NOMO-1 (cell line): ENCODE results near the gene HDAC4.
A peak's percentile ranks its signal among the peaks of the same experiment; 100 is the strongest.

Experiments used
- DNase-seq, 2 experiments: peaks; one replicate each; lab custom pipeline; 2025; ENCODE audit not compliant: unreplicated experiment in 2 of 2; lab: John Stamatoyannopoulos, UW

The HDAC4 gene

DNA sequence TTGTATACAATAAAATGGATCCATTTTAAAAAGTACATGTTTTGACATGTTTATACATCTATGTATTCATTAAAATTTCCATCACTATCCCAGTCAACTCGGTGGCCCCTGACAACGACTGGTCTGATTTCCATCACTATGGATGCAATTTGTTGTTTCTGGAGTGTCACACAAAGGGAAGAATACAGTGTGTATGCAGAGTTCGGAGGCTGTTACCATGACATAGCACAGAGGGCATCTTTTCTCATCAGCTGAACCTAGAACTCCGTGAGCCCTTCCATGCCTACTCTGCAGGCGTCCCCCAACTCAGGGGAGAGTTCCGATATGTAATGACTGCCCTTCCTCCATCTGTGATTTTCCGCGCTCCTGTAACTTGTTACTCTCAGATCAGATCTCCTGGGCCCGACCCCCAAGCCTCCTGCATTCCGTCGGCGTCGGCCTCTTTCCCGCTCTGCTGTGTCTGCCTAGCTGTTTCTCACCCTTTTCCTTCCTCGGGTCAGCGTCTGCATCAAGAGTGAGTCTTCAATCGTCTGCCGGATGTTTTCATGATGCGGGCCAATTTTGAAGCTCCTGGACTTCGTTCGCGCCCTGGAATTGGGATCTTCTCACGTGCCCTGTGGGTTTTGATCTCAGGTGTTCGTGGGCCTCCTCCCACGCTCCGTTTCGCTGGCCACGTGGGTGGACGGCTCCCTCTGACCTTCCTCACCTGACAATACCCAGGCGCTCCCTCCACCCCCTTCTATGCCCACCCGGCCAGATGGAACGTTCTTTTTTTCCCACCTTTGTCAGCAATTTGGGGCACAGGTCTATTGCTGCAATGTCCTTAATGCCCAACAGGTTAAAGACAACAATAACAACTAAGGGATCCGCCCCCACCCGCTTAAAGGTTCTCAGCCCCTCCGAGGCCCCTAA is 391.9 kb downstream of the HDAC4 start:
- DNase-seq: no peak

DNA sequence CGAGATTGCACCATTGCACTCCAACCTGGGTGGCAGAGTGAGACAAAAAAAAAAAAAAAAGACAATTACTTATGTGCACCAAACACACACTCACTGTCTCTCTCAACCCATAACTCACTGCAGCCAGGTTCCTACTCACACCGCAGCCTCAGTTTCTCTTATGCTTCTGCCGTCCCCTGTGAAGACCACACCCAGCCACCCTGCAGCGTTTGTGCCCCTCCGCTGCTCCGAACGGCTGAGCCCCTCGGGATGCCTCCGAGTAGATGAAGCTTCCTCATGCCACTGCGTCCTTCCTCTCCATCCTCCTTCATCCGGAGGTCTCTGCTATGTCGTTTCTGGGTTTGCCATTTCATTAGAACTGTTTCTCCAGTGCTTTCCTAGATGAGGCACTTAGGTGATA is 392.8 kb downstream of the HDAC4 start:
- DNase-seq: no peak

DNA sequence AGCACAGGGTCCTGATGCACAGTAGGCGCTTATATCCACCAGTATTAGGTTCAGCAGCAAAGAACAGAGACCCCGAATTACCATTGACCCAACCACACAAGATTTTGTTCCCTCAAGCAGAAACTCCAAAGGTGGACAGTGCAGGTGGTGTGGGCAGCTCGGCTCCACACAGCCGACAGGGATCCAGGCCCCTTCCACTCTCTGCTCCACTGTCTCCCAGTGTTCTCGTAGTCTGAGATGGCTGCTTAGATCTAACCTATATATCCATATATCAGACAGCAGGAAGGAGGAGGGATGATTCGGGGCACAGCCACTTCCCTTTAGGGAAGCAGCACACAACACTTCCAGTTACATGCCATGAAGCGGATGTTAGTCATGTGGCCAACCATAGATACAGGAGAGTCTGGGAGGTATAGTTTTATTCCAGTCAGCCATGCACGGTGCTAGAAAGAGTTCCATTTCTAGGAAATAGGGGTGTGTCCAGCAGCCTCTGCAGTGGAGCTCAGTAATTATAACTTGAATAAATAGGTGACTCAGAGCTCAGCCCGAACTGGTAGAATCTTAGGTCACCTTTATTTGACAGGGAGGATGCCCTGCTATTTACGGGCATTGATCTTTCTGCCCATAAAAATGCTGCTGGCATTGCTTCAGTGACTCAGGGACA is 394.1 kb downstream of the HDAC4 start:
- DNase-seq: no peak

DNA sequence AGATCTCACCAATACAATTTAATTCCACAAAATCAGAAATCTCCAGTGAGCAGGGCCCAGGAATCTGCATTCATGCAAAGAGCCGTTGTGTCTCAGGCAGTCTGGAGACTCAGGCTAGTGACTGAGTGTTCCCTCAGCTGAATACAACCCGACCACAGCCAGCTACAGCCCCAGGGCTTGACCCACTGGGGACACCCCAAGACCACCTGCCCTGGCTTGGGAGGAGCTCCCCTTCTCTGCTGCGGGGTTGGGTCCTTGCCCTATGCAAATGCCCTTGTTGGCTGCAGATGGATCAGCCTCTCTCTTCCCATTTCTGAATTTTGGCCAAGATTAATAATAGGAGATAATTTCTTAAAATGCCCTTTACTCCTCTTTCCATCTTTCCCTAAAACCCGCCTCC is 395.2 kb downstream of the HDAC4 start:
- no peak for DNase-seq

DNA sequence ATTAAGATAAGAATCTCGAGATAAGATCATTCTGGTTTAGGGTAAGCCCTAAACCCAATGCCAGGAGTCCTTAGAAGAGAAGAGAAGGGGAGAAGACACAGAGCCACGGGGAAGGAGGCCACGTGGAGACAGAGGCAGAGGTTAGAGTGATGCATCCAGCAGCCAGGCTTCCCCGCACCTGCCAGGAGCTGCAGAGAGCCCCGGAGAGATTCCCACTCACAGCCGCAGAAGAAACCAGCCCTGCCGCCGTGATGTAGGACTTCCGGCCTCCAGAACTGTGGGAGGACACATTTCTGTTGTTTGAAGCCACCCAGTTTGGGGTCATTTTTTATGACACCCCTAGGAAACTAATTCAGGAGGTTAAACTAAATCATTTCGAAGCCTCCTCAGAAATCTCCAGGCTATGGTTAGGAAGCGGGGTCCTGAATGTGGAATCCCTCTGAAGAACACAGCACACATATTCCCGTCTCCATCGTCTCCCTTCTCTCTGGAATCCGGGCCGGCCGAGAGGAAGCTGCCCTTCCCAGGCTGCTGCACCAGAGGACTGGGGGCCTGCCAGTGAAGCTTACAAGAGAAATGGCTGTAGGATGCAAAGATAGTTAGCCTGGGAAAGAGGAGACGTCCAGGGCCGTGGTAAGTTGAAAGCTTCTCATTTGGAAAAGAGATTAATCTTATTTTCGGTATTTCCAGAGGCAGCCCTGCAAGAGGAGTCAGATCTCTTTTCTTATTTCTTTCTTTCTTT is 396.4 kb downstream of the HDAC4 start:
- DNase-seq: no peak

DNA sequence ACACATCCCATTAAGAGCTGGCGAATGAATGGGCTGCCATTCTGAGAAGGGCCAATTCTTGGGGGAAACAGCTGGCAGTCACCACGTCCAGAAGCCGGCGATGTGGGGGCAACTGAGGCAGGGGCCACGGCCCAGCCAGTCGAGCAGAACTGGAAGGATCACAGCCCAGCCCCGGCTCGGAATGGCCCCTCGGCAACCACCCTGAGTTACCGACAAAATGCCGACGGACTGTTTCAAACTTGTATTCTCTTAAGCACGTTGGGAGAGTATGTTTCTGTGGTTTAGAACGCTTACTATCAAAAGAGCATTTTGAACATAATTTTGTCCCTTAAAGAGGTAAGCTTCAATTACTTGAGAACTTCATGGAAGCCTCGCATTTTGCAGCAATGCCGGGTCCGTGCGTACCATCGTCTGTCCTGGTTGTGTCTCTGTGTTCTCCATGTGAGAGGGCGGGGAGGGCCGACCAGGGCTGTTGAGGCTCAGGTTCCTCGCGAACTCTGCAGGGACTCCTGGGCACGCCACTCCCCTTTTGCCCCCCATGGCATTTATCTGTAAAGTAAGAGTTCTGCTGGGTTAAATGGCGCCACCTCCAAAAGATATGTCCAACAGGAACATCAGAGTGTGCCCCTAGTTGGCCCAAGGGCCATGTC is 397.1 kb downstream of the HDAC4 start:
- DNase-seq: no peak

DNA sequence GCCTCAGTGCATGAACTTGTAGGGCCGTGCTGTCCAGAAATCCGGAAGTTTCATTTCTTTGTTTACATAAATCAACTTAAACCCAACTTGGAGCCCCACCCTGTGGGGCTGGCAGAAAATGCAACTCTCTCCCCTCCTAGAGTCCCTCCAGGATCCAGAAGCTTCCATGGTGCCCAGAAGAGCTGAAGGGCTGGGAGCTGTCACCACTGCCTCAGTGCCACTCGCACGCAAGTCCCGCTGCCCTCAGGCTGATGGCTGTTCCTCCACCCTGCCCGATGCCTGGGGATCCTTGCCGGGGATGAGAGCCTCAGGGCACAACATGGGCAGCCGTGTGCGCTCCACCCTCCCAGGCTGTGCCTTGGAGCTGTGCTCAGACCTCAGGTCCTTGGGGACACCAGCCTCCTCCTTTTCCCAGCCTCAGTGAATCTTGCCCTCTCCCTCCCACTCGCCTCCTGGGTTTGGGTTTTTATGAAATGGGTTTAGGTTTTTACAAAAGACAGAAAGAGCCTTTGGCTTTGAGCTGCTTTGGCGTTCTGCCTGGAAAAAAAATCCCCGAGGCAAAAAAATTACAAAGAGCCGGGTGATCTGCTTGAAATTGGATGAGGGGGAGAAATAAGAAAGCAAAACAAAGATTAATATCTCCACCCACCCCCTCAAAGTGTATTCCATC is 397.7 kb downstream of the HDAC4 start:
- peak; percentile 34 to 40 for DNase-seq

DNA sequence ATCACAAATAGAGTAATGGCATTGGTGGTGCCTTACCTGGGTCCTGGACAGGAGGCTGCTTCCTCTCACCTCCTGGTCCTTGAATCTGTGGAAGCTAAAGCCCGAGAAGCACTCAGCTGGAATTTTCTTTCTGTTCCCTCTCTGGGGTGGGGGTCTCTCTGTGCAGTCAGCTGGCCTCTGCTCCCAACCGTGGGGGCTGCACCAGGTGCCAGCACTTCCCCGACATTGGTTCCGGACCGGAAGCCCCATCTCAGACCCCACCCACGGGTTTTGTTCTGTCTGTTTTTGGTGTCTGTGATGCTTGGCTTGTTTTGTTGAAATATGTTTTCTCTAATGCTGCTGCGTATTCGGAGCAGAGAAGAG is 398.2 kb downstream of the HDAC4 start:
- DNase-seq: no peak

DNA sequence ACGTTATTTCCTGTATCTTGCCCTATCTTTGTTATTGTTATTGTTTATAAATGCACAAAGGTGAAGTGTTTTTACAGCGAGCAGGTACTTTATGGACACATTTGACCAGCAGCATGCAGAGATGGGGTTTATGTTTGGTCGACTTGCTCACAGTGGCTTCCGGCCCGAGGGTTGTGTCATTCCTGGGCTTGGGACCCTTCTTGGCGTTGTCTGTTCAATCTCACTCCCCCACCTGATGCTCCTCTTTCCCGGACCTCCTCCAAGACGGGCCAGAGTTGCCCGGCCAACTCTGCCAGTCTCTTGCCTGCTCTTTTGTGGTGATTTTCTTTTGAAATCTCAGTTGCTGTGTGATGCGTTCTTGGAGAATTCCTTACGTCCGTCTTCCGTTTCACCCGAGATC is 399.0 kb downstream of the HDAC4 start:
- DNase-seq: no peak

DNA sequence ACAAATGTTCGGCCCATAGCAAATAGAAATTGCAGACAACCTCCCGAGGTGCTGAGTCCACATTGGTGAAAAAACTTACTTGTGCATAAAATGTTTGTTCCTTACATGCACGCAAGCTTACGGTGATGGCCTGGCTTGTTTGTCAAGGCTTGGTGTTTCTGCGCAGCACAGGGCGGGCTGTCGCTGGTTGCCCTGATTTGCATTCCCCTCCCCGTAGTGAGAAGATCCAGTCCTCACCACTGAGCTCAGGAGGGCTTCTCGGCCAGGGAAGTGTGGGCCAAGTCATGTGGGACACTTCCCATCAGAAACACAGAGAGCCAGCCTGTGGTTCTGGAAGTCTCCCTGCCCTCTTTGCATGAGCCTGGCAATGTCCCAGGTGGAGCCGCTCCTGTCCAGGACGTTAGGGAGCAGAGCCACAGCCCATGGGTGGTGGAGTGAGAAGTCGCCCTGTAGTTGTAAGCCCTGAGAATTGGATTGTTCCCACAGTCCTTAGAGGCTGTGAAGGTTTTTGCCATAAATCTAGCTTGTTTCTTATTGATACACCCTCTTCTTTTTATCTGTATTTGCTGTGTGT is 400.2 kb downstream of the HDAC4 start:
- DNase-seq: no peak

DNA sequence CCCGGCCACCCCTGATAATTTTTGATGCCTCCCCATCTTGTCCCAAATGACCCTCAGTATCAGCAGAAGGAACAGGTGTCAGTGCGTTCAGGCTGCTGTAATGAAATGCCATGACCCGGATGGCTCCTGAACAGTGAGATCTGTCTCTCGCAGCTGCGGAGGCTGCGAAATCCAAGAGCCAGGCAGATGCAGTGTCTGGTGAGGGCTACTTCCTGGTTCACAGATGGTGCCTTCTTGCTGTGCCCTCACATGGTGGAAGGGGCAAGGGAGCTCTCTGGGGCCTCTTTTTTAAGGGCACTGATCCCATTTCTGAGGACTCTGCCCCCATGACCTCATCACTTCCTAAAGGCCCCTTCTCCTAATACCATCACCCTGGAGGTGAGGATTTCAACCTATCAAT is 400.7 kb downstream of the HDAC4 start:
- no peak for DNase-seq

DNA sequence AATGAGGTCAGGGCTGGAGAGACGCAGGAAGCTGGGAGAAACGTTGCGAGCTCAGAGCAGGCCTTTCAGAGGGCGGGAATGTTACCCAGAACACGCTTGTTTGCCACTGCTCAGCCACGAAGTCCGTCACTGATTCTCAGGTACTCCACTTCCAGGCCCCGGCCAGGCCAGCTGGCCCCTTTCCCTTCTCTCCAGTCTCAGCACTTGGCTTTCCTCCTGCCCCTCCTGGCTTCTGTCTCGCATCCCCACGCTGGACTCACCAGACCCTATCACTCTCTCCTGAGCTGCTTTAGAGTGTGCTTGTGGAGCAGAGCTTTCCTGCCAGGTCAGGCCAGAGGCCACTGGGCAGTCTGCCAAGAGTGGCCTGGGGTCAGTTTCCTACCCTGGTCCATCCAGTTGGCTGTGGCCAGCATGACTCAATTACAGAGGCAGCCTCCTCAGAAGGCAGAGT is 401.5 kb downstream of the HDAC4 start:
- DNase-seq: no peak

DNA sequence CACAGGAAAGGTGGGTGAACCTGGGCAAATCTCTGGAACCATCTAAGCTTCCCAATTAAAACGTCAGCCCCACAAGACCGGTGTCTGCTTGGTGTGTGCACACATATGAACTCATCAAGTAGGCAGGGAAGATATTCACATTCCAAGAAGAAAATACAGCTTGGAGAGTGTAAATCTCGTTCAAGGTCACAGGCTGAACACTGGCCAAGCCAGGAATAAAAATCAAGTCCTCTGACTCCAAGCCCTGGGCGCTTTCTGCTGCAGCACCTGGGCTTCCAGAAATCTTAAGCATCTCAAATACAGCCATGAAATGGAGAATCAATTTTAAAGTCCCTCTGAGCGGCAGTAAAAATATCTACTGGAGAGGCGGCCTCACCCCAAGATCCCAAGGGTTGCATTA is 402.0 kb downstream of the HDAC4 start:
- DNase-seq: no peak
